Measurements from ENCODE around the gene CLCN2.
A peak's percentile ranks its signal among the peaks of the same experiment; 100 is the strongest.

Gene CLCN2

GRCh38 chr3:184316792-184317191, 44.6 kb downstream of the CLCN2 start:
- no peak for DNase-seq (ENCODE audit: low read depth, low spot score)
- CTCF ChIA-PET: interaction anchor here (1.2 to 1.9 kb wide), 2 partner anchors 10 to 16 kb away, joined by 3 to 6 read pairs; no protein-coding TSS in a partner anchor
- POLR2A ChIA-PET: interaction anchor here (0.9 kb wide), 1 partner anchor 140 kb away, joined by 3 read pairs; no protein-coding TSS in a partner anchor
- no peak for TF ChIP-seq CTCF (IDR thresholded peaks at IDR 0.05; ENCODE audit: insufficient read depth, low read length, missing control alignments)
- peak overlapping the region; percentile 90 for H3K4me3 ChIP-seq (ENCODE audit: low read depth, low read length)

- ChIA-PET POLR2A (interaction anchor here (1.3 kb wide), 1 partner anchor 21 kb away, joined by 3 read pairs; no protein-coding TSS in a partner anchor), CTCF (interaction anchor here (0.8 to 1.9 kb wide), 6 partner anchors 9 to 227 kb away, joined by 3 to 6 read pairs (median 4); partner anchors contain the start of gene EEF1AKMT4)
- TF ChIP-seq CTCF (IDR thresholded peaks at IDR 0.05; ENCODE audit: insufficient read depth, low read length, missing control alignments): no peak
- DNase-seq (ENCODE audit: low read depth, low spot score): no peak
- peak overlapping the region; percentile 90 for H3K4me3 ChIP-seq (ENCODE audit: low read depth, low read length)
These were observed 45.3 kb downstream of the CLCN2 start for GRCh38 chr3:184315871-184316661.

- ChIA-PET POLR2A (interaction anchor here (1.3 kb wide), 1 partner anchor 22 kb away, joined by 3 read pairs; no protein-coding TSS in a partner anchor), CTCF (interaction anchor here (0.8 to 1.9 kb wide), 5 partner anchors 9 to 228 kb away, joined by 3 to 6 read pairs (median 4); partner anchors contain the start of gene EEF1AKMT4)
- peak overlapping the region; percentile 90 for H3K4me3 ChIP-seq (ENCODE audit: low read depth, low read length)
- no peak for DNase-seq (ENCODE audit: low read depth, low spot score)
- no peak for TF ChIP-seq CTCF (IDR thresholded peaks at IDR 0.05; ENCODE audit: insufficient read depth, low read length, missing control alignments)
These were observed 45.9 kb downstream of the CLCN2 start for GRCh38 chr3:184315543-184315867.

GRCh38 chr3:184314700-184315542, 46.5 kb downstream of the CLCN2 start:
- POLR2A ChIA-PET: interaction anchor here (0.6 to 1.3 kb wide), 3 partner anchors 14 to 22 kb away, joined by 3 read pairs; no protein-coding TSS in a partner anchor
- no peak for DNase-seq (ENCODE audit: low read depth, low spot score)
- TF ChIP-seq CTCF (IDR thresholded peaks at IDR 0.05; ENCODE audit: insufficient read depth, low read length, missing control alignments): no peak
- CTCF ChIA-PET: interaction anchor here (1.0 kb wide), 1 partner anchor 228 kb away, joined by 3 read pairs; no protein-coding TSS in a partner anchor
- peak overlapping the region; percentile 90 for H3K4me3 ChIP-seq (ENCODE audit: low read depth, low read length)

GRCh38 chr3:184314363-184314699, 47.1 kb downstream of the CLCN2 start, which contains the start of gene EIF4G1:
Gene EIF4G1, plus strand, starts transcription at chr3:184314606. Its CDS starts 1,191 bp downstream, at chr3:184315797.
- POLR2A ChIA-PET: interaction anchor here (0.7 kb wide), 1 partner anchor 18 kb away, joined by 4 read pairs; no protein-coding TSS in a partner anchor
- TF ChIP-seq CTCF (IDR thresholded peaks at IDR 0.05; ENCODE audit: insufficient read depth, low read length, missing control alignments): no peak

More at GRCh38 chr3:184314363-184314699, 47.1 kb downstream of the CLCN2 start, which contains the start of gene EIF4G1:
- CTCF ChIA-PET: no interaction called here
- peak within 1 kb of the TSS; percentile 90 for H3K4me3 ChIP-seq (ENCODE audit: low read depth, low read length)
- no peak for DNase-seq (ENCODE audit: low read depth, low spot score)

Data from AG04449 (cell line).